ENCODE data around the gene KCNQ5. TPM values are rescaled to one million over a fixed set of nuclear protein-coding genes. Genes with fewer than 3 reads are reported as not detected.

The KCNQ5 gene
- total RNA-seq, 1 experiment from 2014 or later: 0.07 TPM

- Histone ChIP-seq H3K27ac (ENCODE audit: insufficient read length, low read depth, low read length) (no peak overlapping the region), H2AFZ (ENCODE audit: low read length) (no peak overlapping the region), H3K9ac (ENCODE audit: extremely low read depth, insufficient read length, low read length) (no peak overlapping the region), H3K79me1 (ENCODE audit: insufficient read depth, low read depth, low read length, poor library complexity, severe bottlenecking) (no peaks in the 10 kb centered on the region), H3K56ac (ENCODE audit: insufficient read length, low read depth, low read length) (no peak overlapping the region), H2AK5ac (ENCODE audit: insufficient read length, low read length) (no peak overlapping the region), H2BK20ac (ENCODE audit: low read depth, low read length, poor library complexity, severe bottlenecking) (no peak overlapping the region), H3K18ac (ENCODE audit: insufficient read length, low read depth, low read length) (no peak overlapping the region), H3K23ac (ENCODE audit: insufficient read length, low read depth, low read length) (no peak overlapping the region), H4K5ac (ENCODE audit: insufficient read length, low read depth, low read length) (no peak overlapping the region), H3K4ac (ENCODE audit: low read depth, low read length) (no peak overlapping the region), H4K91ac (ENCODE audit: insufficient read length, low read depth, low read length) (no peak overlapping the region), H3K23me2 (ENCODE audit: insufficient read length, low read depth, low read length, poor library complexity, severe bottlenecking) (no peaks in the 10 kb centered on the region), H2BK15ac (ENCODE audit: low read depth, low read length) (no peak overlapping the region), H3K14ac (ENCODE audit: insufficient read depth, low read length) (no peak overlapping the region), H3K27me3 (ENCODE audit: insufficient read depth, low read length) (no peaks in the 10 kb centered on the region), H4K20me1 (ENCODE audit: control insufficient read depth, insufficient read depth, insufficient read length) (no peaks in the 10 kb centered on the region), H2BK120ac (ENCODE audit: low read depth, low read length, poor library complexity, severe bottlenecking) (no peak overlapping the region), H3K79me2 (ENCODE audit: insufficient read depth, low read length) (no peaks in the 10 kb centered on the region), H2BK12ac (ENCODE audit: insufficient read length, low read depth, low read length) (no peak overlapping the region), H3K9me3 (ENCODE audit: control insufficient read depth, low read depth, low read length) (no peaks in the 10 kb centered on the region), H3K4me1 (ENCODE audit: insufficient read depth, low read length) (no peaks in the 10 kb centered on the region), H2BK5ac (ENCODE audit: insufficient read length, low read length) (no peak overlapping the region), H3T11ph (ENCODE audit: low read length) (no peak overlapping the region), H3K4me2 (ENCODE audit: insufficient read depth, insufficient read length, low read length) (no peak overlapping the region), H4K8ac (replicated peaks; ENCODE audit: insufficient read length, low read depth, low read length) (no peak overlapping the region)
- no peak for TF ChIP-seq CTCF (conservative IDR thresholded peaks at IDR 0.05)
- H3K4me3 Mint-ChIP-seq: no peak overlapping the region
- H3K27me3 Mint-ChIP-seq (ENCODE audit: low read depth): no peaks in the 10 kb centered on the region
- no peak for DNase-seq
- no peaks in the 10 kb centered on the region for H3K9me3 Mint-ChIP-seq
- H3K27ac Mint-ChIP-seq: no peak overlapping the region
- no CpG with 5 or more reads among the region's 2 CpGs for WGBS (ENCODE audit: extremely low coverage, insufficient read length, low lambda C conversion rate)
- no peaks in the 10 kb centered on the region for H3K4me1 Mint-ChIP-seq
- H3K36me3 Mint-ChIP-seq (ENCODE audit: insufficient read depth in 1 of 3, low read depth in 3 of 3): no peaks in the 10 kb centered on the region
These were observed 347.8 kb downstream of the KCNQ5 start for GRCh38 chr6:72969666-72970065.

Data from H9 (cell line).